Stimulated activated CD8-positive, alpha-beta memory T cell treated with anti-CD3 and anti-CD28 coated beads, Interleukin-4, amount 100 ng/mL, for 4 hours (primary cell): ENCODE results near the gene DDX3X.

Experiments
- DNase-seq, 2 donors: peaks; one replicate each; pipeline ENCODE4 v3.0.0-alpha.2; 2020; ENCODE audit warnings: low read depth in 2 of 2, low spot score in 1 of 2

DDX3X gene

GRCh38 chrX:41327341-41327740, 6.6 kb upstream of the DDX3X start:
- no peak for DNase-seq

- DNase-seq, result no peak
Measured at GRCh38 chrX:41329101-41329500, 4.9 kb upstream of the DDX3X start.

- DNase-seq, result no peak
Measured at GRCh38 chrX:41332005-41332404, 2.0 kb upstream of the DDX3X start.

GRCh38 chrX:41332408-41333002, 1.5 kb upstream of the DDX3X start:
- DNase-seq, result peak in 1 of 2 donors; percentile 12

- DNase-seq, result peak; percentile 47 to 88
Measured at GRCh38 chrX:41333003-41333743, 789 bp upstream of the DDX3X start.

GRCh38 chrX:41334363-41335197, 618 bp downstream of the DDX3X start:
- peak; percentile 31 to 72 for DNase-seq

- DNase-seq, result no peak
Measured at GRCh38 chrX:41335198-41335957, 1.4 kb downstream of the DDX3X start.

GRCh38 chrX:41335958-41336331, 2.0 kb downstream of the DDX3X start:
- DNase-seq, result no peak

GRCh38 chrX:41336447-41336846, 2.5 kb downstream of the DDX3X start:
- DNase-seq, result no peak

GRCh38 chrX:41337140-41337539, 3.2 kb downstream of the DDX3X start:
- DNase-seq, result no peak

GRCh38 chrX:41338436-41338835, 4.5 kb downstream of the DDX3X start:
- DNase-seq, result no peak

- DNase-seq, result no peak
Measured at GRCh38 chrX:41339148-41339547, 5.2 kb downstream of the DDX3X start.

GRCh38 chrX:41344053-41344452, 10.1 kb downstream of the DDX3X start:
- no peak for DNase-seq

- DNase-seq, result no peak
Measured at GRCh38 chrX:41347186-41347585, 13.2 kb downstream of the DDX3X start.

- DNase-seq, result no peak
Measured at GRCh38 chrX:41348551-41348950, 14.6 kb downstream of the DDX3X start.

- DNase-seq, result no peak
Measured at GRCh38 chrX:41350150-41350975, 16.4 kb downstream of the DDX3X start.

GRCh38 chrX:41350976-41351569, 17.1 kb downstream of the DDX3X start:
- no peak for DNase-seq

GRCh38 chrX:41351923-41352322, 18.0 kb downstream of the DDX3X start:
- no peak for DNase-seq

GRCh38 chrX:41352329-41352838, 18.4 kb downstream of the DDX3X start:
- no peak for DNase-seq

GRCh38 chrX:41353985-41354384, 20.0 kb downstream of the DDX3X start:
- no peak for DNase-seq
